GM18951 (cell line): ENCODE results near the gene KRTAP5-4.
"Not testable (repeated sequence)": the region's sequence is repeated elsewhere in the genome, so short reads cannot be mapped to it uniquely, and the experiment has no call there.

Experiments used
- POLR2A ChIP-seq: IDR thresholded peaks from 4 replicates; pipeline ENCODE4 v1.6.1; 2011; ENCODE audit warnings: mild to moderate bottlenecking; ENCODE audit not compliant: insufficient read length, insufficient read depth; ENCODE audit errors: extremely low read depth
- in situ Hi-C: fragments of 300-500 bp; cut with MboI; formaldehyde crosslinking; loops from one replicate; pipeline ENCODE4 v1.12.0; 2022; ENCODE audit warnings: low sequenced_read_pairs, mixed read lengths, inconsistent platforms; ENCODE audit not compliant: unreplicated experiment

KRTAP5-4 gene

GRCh38 chr11:1622086-1622485, at the start of gene KRTAP5-4:
KRTAP5-4 (minus strand) TSS chr11:1622138; CDS start chr11:1622093, 45 bp downstream.
- in situ Hi-C loops, result no loop called here
- no peak for TF ChIP-seq POLR2A

- in situ Hi-C loops, result no loop called here
- TF ChIP-seq POLR2A, result no peak
Observed at GRCh38 chr11:1671658-1672057, 49.7 kb upstream of the KRTAP5-4 start.

GRCh38 chr11:1670905-1671371, 49.0 kb upstream of the KRTAP5-4 start:
- no peak for TF ChIP-seq POLR2A
- in situ Hi-C loops, result no loop called here

- in situ Hi-C loops, result not testable (repeated sequence)
Observed at GRCh38 chr11:1670457-1670856, 48.5 kb upstream of the KRTAP5-4 start.

- no peak for TF ChIP-seq POLR2A
- in situ Hi-C loops, result no loop called here
Observed at GRCh38 chr11:1669546-1670218, 47.7 kb upstream of the KRTAP5-4 start.

GRCh38 chr11:1668911-1669473, 47.1 kb upstream of the KRTAP5-4 start:
- no peak for TF ChIP-seq POLR2A
- in situ Hi-C loops, result no loop called here

GRCh38 chr11:1667906-1668305, 46.0 kb upstream of the KRTAP5-4 start:
- in situ Hi-C loops, result no loop called here

GRCh38 chr11:1667121-1667850, 45.3 kb upstream of the KRTAP5-4 start:
- TF ChIP-seq POLR2A, result no peak

More at GRCh38 chr11:1667906-1668305, 46.0 kb upstream of the KRTAP5-4 start:
- TF ChIP-seq POLR2A, result no peak

GRCh38 chr11:1665313-1665712, 43.4 kb upstream of the KRTAP5-4 start:
- no peak for TF ChIP-seq POLR2A
- in situ Hi-C loops, result no loop called here

More at GRCh38 chr11:1667121-1667850, 45.3 kb upstream of the KRTAP5-4 start:
- in situ Hi-C loops, result no loop called here

- in situ Hi-C loops, result not testable (repeated sequence)
Observed at GRCh38 chr11:1662699-1663283, 40.9 kb upstream of the KRTAP5-4 start.

GRCh38 chr11:1661454-1662269, 39.7 kb upstream of the KRTAP5-4 start:
- in situ Hi-C loops, result not testable (repeated sequence)

- in situ Hi-C loops, result no loop called here
Observed at GRCh38 chr11:1660111-1660867, 38.4 kb upstream of the KRTAP5-4 start.

More at GRCh38 chr11:1660111-1660867, 38.4 kb upstream of the KRTAP5-4 start:
- TF ChIP-seq POLR2A, result no peak
